GM19238 (cell line): ENCODE measurements around the gene GPR152.
"Not testable (repeated sequence)": the region's sequence is repeated elsewhere in the genome, so short reads cannot be mapped to it uniquely, and the experiment has no call there.

ENCODE experiments used
- DNase-seq: peaks from one replicate; pipeline ENCODE4 v3.0.0; 2011; ENCODE audit warnings: low spot score; ENCODE audit not compliant: insufficient read length

GPR152 gene

DNA sequence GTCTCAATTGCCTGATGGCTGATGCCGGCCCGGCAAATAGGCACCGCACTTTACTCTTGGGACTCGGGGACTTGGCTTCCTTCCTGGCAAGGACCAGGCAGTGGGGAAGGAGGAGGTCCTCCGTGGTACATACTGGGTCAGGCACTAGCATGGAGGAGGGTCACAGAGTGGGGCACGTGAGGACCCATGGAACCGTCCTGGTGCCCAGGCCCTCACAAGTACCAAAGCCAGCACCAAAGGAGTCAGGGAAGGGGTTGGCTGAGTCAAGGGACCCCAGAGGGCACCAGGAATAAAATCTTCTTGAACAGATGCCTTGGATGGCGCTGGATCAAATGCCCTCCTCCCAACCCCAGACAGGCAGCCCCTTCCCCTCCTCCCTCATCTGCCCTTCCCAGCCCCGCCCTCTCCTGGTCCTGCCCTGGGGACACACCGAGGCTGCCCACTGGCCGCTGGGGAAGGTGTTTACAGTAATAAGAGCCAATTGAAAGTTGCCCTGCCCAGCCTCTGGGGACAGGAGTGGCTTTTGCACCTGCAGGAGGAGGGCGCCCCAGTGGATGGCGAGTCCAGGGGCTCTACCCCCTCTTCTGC lies 42.7 kb downstream of the GPR152 start:
- DNase-seq = no peak

- peak; percentile 90 for DNase-seq
Measured at GRCh38 chr11:67409261-67409666, 43.3 kb downstream of the GPR152 start.

GRCh38 chr11:67408437-67409200 lies 43.9 kb downstream of the GPR152 start:
- no peak for DNase-seq

DNA sequence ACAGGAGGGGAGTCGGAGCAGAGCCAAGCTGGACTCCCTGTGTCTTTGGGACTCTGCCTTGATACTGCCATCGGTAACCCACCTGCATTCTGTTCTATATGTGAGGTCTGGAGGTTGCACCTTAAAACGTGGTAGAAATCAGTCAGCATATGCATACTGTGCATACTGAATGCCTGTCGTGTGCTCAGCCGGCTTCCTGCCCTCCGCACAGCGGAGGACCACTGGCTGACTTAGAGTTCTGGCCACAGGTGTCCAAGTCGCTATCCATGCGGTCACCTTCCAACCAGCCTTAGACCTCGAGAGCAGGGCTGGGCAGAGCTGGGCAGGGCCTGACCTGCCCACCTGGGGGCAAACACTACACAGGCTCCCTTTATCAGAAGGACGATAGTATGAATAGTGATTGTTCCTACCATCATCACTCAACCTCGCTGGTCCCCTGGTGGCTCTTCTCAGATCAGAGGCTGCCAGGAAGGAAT lies 44.8 kb downstream of the GPR152 start:
- DNase-seq = no peak

DNA sequence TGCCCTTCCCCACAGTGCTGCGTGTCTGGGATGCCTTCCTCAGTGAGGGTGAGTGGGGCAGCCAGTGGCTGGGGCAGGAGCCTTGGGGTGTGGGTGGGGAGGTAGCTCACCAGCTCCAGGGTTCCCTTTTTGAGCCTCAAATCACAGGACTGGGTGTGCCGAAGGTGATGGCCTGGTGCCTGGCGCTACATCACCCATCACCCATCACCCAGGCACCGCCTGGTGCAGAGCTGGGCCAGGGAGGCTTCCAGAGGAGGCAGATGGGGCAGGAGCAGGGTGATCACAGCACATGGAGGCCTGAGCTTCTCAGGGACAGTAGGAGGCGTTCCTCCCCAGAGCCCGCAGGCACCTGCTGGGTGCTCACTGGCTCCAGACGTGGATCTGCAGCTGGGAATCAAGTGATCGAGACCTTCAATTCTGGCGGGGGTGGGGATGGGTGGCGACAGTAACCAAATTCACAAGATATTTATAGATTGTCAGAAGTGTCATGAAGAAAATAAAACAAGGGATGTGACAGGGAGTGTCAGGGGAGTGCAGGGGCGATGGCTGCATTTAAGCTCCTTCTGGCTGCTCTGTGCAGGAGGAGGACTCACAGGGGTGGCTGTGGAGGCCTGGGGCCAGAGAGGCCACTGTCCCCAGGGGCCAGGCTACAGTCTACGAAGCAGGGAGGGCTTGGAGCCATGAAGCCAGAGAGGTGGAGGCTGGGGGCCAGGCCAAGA lies 45.4 kb downstream of the GPR152 start:
- no peak for DNase-seq

GRCh38 chr11:67406420-67406968 lies 46.0 kb downstream of the GPR152 start:
- no peak for DNase-seq

GRCh38 chr11:67405688-67406339 lies 46.7 kb downstream of the GPR152 start:
- no peak for DNase-seq

DNA sequence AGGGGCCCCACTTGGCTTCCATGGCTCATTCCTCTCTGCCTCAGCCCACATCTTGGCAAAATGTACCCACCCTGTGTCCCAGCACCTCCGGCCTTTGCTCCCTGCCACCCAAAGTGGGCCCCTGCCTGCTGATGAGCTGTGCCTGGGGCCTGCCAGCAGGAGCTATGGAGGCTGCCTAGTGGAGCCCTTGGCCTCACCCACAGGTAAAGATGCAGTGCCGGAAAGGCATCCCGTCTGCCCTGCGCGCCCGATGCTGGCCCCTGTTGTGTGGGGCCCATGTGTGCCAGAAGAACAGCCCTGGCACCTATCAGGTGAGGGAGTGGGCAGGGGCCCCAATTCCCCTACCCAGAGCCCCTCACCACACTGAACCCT lies 47.3 kb downstream of the GPR152 start:
- no peak for DNase-seq

- DNase-seq = no peak
Measured at GRCh38 chr11:67404515-67405195, 47.9 kb downstream of the GPR152 start.

DNA sequence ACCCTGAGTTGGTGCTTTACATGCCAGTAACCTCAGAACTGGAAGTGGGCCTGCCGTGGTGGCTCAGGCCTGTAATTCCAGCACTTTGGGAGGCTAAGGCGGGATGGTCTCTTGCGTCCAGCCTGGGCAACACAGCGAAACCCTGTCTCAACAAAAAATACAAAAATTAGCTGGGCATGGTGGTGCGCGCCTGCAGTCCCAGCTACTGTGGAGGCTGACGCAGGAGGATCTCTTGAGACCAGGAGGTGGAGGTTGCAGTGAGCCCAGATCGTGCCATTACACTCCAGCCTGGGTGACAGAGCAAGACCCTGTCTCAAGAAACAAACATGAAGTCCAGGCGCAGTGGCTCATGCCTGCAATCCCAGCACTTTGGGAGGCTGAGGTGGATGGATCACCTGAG lies 49.4 kb downstream of the GPR152 start:
- DNase-seq = not testable (repeated sequence)

- DNase-seq = not testable (repeated sequence)
Measured at GRCh38 chr11:67402192-67402839, 50.2 kb downstream of the GPR152 start.

DNA sequence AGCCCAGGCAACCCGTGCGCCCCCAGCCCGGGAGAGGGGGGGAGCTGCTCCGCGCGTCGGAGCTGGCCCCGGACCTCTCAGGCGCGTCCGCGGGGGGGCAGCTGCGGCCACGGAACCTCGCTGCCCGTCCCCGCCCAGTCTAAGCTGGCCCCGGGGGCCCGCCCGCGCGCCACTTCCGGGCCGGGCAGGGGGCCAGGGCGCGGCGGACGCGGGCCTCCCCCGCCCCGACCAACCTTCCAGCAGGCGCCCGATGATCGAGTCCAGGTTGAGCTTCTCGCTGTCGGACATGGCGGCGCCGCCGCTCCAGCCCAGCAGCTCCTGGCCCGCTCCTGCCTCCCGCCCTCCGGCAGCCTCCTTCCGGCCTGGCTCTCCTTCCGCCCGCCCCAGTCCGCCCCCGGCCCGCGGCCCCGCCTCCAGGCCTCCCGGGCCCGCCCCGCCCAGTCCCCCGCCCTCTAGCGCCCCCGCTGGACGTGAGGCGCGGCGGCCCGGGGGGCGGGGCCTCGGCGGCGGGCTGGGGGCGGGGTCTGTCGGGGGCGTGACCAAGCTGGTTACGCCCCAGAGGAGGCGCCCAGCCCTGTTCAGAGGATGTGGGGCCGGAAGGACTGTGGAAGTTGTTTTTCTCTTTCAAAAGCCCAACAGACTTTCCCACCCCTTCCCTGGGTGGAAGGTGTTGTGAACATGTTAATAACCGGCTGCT lies 50.9 kb downstream of the GPR152 start, which contains the start of gene PPP1CA:
PPP1CA (minus strand) TSS at position 364 of the 697 bp plus-strand sequence; CDS start at position 288, 76 bp downstream.
- DNase-seq = peak; percentile 98
